Skeletal muscle tissue (tissue), 4 donors: ENCODE data around the gene SUPT5H. TPM values are rescaled to one million over a fixed set of nuclear protein-coding genes. Genes with fewer than 3 reads are reported as not detected.
"Not testable (repeated sequence)": the region's sequence is repeated elsewhere in the genome, so short reads cannot be mapped to it uniquely, and the experiment has no call there.

ENCODE experiments used
- H3K27ac ChIP-seq: one replicate; pipeline ENCODE4 v1.7.0; 2013; ENCODE audit warnings: mild to moderate bottlenecking, low read depth, low read length, inconsistent platforms
- H3K27me3 ChIP-seq, 3 donors: one replicate each; pipeline ENCODE4 v1.7.0; 2013; ENCODE audit warnings: low read length in 3 of 3; ENCODE audit not compliant: control insufficient read depth in 3 of 3, insufficient read depth in 3 of 3
- H3K36me3 ChIP-seq, 3 donors: one replicate each; pipeline ENCODE4 v1.7.0; 2013; ENCODE audit warnings: low read length in 3 of 3; ENCODE audit not compliant: control insufficient read depth in 3 of 3, insufficient read depth in 3 of 3
- H3K4me1 ChIP-seq, 3 donors: one replicate each; pipeline ENCODE4 v1.7.0; 2013; ENCODE audit warnings: low read length in 3 of 3, mild to moderate bottlenecking in 3 of 3; ENCODE audit not compliant: control insufficient read depth in 3 of 3, insufficient read depth in 3 of 3
- H3K4me3 ChIP-seq, 3 donors: one replicate each; pipeline ENCODE4 v1.7.0; 2013; ENCODE audit warnings: low read length in 3 of 3
- H3K9ac ChIP-seq, 3 donors: one replicate each; pipeline ENCODE4 v1.7.0; 2013; ENCODE audit warnings: low read length in 3 of 3, mild to moderate bottlenecking in 3 of 3, moderate library complexity in 2 of 3, low read depth in 1 of 3
- H3K9me3 ChIP-seq, 3 donors: one replicate each; pipeline ENCODE4 v1.7.0; 2013; ENCODE audit warnings: low read length in 3 of 3; ENCODE audit not compliant: control insufficient read depth in 3 of 3
- total RNA-seq: library from RNA; depleted of rRNA; stranded (reverse); fragments of >200 nt; gene quantifications from one replicate; pipeline ENCODE4 v1.2.3, GENCODE V29; 2014
- donor health status: Osteomylitis.

SUPT5H gene
- total RNA-seq, 1 donor from 2014 or later: 40.7 TPM

DNA sequence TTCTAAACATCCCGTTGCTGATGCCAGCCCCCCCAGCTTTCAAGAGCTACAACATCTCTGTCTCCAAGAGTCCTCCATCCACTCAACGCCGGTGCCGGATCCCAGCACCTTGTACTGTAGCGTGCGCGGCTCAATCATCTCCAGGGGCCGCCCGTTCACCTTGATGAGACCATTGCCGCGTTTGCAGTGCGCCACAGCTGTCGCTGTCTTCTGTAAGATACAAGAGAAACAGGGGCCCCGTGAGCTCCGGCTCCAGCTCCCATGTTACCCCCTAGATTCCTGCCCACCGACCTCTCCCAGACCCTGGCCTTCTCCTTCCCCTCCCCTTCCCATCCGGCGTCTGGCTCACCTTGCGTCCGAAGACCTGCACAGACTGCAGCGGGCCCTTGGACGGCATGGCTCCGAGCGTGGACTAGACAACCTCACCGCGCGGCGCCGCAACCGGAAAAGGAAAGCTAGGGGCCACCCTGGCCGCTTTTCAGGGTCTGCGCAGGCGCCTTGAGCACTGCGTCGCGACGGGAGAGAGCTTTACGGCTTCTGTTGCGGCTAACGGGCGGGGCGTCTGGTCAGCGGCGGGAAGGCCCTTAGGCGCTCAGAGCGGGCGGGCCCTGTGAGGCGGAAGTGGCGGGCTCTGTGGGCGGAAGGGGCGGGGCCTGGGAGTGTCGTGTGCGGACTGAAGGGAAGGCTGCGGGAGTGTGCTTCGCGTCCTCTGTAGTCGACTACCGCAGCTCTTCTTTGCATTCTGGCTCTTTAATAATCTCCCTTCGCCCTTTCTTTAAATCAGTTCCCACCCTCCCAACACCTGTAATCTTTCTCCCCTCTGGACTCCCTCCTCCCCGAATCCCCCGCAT lies 9.7 kb upstream of the SUPT5H start, which contains the start of gene RPS16:
Gene RPS16 (minus strand): TSS at position 451 of the 851 bp plus-strand sequence. CDS start 54 bp downstream, at position 397.
- Histone ChIP-seq H3K9me3 (no peaks in the 10 kb centered on the region), H3K27ac (peak within 1 kb of the TSS; percentile 74), H3K4me1 (peaks cover 22 to 38% (median 29%) of the 10 kb centered on the region in 3 donors)

GRCh38 chr19:39436350-39436716 lies 9.0 kb upstream of the SUPT5H start:
- Histone ChIP-seq H3K27ac (peak overlapping the region; percentile 74), H3K27me3 (peaks cover 0 to 5% (median 0%) of the 10 kb centered on the region in 3 donors), H3K4me1 (peaks cover 22 to 33% (median 29%) of the 10 kb centered on the region in 3 donors), H3K9me3 (no peaks in the 10 kb centered on the region), H3K9ac (peak overlapping the region; percentile 76 to 86 (median 77)), H3K36me3 (peaks cover 21 to 27% (median 22%) of the 10 kb centered on the region in 3 donors), H3K4me3 (peak overlapping the region; percentile 66 to 99 (median 78))

More for the DNA sequence above, 9.7 kb upstream of the SUPT5H start, which contains the start of gene RPS16:
- peaks cover 0 to 5% (median 0%) of the 10 kb centered on the region in 3 donors for H3K27me3 ChIP-seq
- H3K36me3 ChIP-seq: peaks cover 25 to 27% (median 27%) of the 10 kb centered on the region in 3 donors
- peak within 1 kb of the TSS; percentile 97 to 99 (median 98) for H3K9ac ChIP-seq
- peak within 1 kb of the TSS; percentile 95 to 99 (median 98) for H3K4me3 ChIP-seq

- H3K9me3 ChIP-seq: no peaks in the 10 kb centered on the region
- H3K27me3 ChIP-seq: peaks cover 0 to 5% (median 0%) of the 10 kb centered on the region in 3 donors
- H3K27ac ChIP-seq: no peak overlapping the region
- no peak overlapping the region for H3K9ac ChIP-seq
- peaks cover 10 to 14% (median 12%) of the 10 kb centered on the region in 3 donors for H3K36me3 ChIP-seq
- H3K4me3 ChIP-seq: no peak overlapping the region
- peaks cover 22 to 31% (median 29%) of the 10 kb centered on the region in 3 donors for H3K4me1 ChIP-seq
Measured at GRCh38 chr19:39438270-39438934, 7.0 kb upstream of the SUPT5H start.

- H3K36me3 ChIP-seq: peaks cover 7 to 13% (median 10%) of the 10 kb centered on the region in 3 donors
- no peaks in the 10 kb centered on the region for H3K27me3 ChIP-seq
- H3K9ac ChIP-seq: peak overlapping the region; percentile 99
- H3K9me3 ChIP-seq: no peaks in the 10 kb centered on the region
- H3K4me3 ChIP-seq: peak overlapping the region; percentile 97 to 100 (median 99)
- H3K27ac ChIP-seq: peak overlapping the region; percentile 92
- peaks cover 24 to 30% (median 25%) of the 10 kb centered on the region in 3 donors for H3K4me1 ChIP-seq
Measured at GRCh38 chr19:39444598-39445195, 685 bp upstream of the SUPT5H start.

GRCh38 chr19:39446365-39447084 lies 1.1 kb downstream of the SUPT5H start:
- peak overlapping the region; percentile 99 for H3K9ac ChIP-seq
- peaks cover 7 to 15% (median 10%) of the 10 kb centered on the region in 3 donors for H3K36me3 ChIP-seq
- H3K27me3 ChIP-seq: no peaks in the 10 kb centered on the region
- peak overlapping the region; percentile 97 to 100 (median 99) for H3K4me3 ChIP-seq
- H3K27ac ChIP-seq: peak overlapping the region; percentile 92
- H3K9me3 ChIP-seq: no peaks in the 10 kb centered on the region
- peaks cover 25 to 28% (median 28%) of the 10 kb centered on the region in 3 donors for H3K4me1 ChIP-seq

GRCh38 chr19:39448271-39448670 lies 2.9 kb downstream of the SUPT5H start:
- no peak overlapping the region for H3K4me3 ChIP-seq
- H3K27ac ChIP-seq: no peak overlapping the region
- peaks cover 10 to 15% (median 10%) of the 10 kb centered on the region in 3 donors for H3K36me3 ChIP-seq
- H3K9ac ChIP-seq: no peak overlapping the region
- H3K27me3 ChIP-seq: no peaks in the 10 kb centered on the region
- peaks cover 25 to 31% (median 31%) of the 10 kb centered on the region in 3 donors for H3K4me1 ChIP-seq
- H3K9me3 ChIP-seq: no peaks in the 10 kb centered on the region

DNA sequence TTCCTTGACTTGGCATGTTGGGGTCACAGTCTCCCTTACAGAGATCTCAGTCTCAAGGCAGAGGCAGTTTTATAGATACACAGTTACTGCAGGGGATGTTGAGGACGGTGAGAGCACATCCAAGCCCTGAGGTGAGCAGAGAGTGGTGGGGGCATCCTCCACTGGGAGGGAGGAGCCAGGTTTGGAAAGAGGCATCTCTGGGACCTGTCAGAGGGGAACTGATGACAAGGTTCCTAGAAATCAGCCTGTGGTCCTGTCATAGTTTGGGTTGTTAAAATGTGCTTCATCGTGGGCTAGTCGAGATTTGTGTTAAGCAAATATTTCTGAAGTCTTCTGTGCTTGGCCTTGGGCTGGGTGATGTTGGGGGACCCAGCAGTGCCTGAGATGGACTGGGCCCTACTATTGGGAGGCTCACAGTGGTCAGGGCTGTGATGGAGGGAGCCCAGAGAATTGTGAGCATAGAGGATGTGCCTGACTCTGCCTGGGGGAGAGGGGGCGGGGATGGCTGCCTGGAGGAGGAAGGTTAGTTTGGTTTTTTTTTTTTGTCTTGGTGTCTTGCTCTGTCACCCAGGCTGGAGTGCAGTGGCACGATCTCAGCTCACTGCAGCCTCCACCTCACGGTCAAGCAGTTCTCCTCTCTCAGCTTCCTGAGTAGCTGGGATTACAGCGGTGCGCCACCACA lies 3.9 kb downstream of the SUPT5H start:
- Histone ChIP-seq H3K9me3 (no peaks in the 10 kb centered on the region), H3K4me1 (peaks cover 25 to 31% (median 31%) of the 10 kb centered on the region in 3 donors), H3K27ac (no peak overlapping the region), H3K9ac (no peak overlapping the region), H3K4me3 (no peak overlapping the region), H3K36me3 (peaks cover 10 to 20% (median 16%) of the 10 kb centered on the region in 3 donors), H3K27me3 (no peaks in the 10 kb centered on the region)

GRCh38 chr19:39451257-39451656 lies 5.9 kb downstream of the SUPT5H start:
- peaks cover 9 to 25% (median 21%) of the 10 kb centered on the region in 3 donors for H3K36me3 ChIP-seq

GRCh38 chr19:39463403-39463802 lies 18.0 kb downstream of the SUPT5H start:
- H3K9me3 ChIP-seq: no peaks in the 10 kb centered on the region
- no peaks in the 10 kb centered on the region for H3K27me3 ChIP-seq
- peaks cover 63 to 66% (median 66%) of the 10 kb centered on the region in 3 donors for H3K36me3 ChIP-seq
- H3K9ac ChIP-seq: no peak overlapping the region
- H3K4me3 ChIP-seq: no peak overlapping the region
- no peak overlapping the region for H3K27ac ChIP-seq
- H3K4me1 ChIP-seq: no peaks in the 10 kb centered on the region

More at GRCh38 chr19:39451257-39451656, 5.9 kb downstream of the SUPT5H start:
- not testable (repeated sequence) for H3K27me3 ChIP-seq, H3K9ac ChIP-seq, H3K4me3 ChIP-seq, H3K9me3 ChIP-seq, H3K27ac ChIP-seq
- peaks cover 21 to 30% (median 25%) of the 10 kb centered on the region in 3 donors for H3K4me1 ChIP-seq
